PC-9 (cell line): Measurements from ENCODE around the gene TMPRSS5. TPM values are rescaled to one million over a fixed set of nuclear protein-coding genes. Genes with fewer than 3 reads are reported as not detected.
"Not testable (repeated sequence)": the region's sequence is repeated elsewhere in the genome, so short reads cannot be mapped to it uniquely, and the experiment has no call there.

Experiments used
- BruUV-seq: library from RNA; stranded (reverse); fragments of 400-500 nt; replicated peaks from 2 replicates; lab custom pipeline; 2021; lab: Mats Ljungman, UMichigan
- CTCF ChIA-PET: fragments of 300-600 bp; sonication (Branson Sonifier 250); formaldehyde crosslinking; loops from one replicate; lab custom pipeline; 2022; ENCODE audit warnings: antibody characterized with exemption; lab: Charles Lee
- POLR2A ChIA-PET: fragments of 300-600 bp; sonication (Branson Sonifier 250); formaldehyde crosslinking; loops from one replicate; lab custom pipeline; 2022; ENCODE audit warnings: antibody characterized with exemption; ENCODE audit not compliant: unreplicated experiment; lab: Charles Lee
- DNase-seq, 2 experiments: peaks; one replicate each; pipeline versions ENCODE4 v3.0.0 to v3.0.0-alpha.2; 2015 to 2022; ENCODE audit warnings: mixed read lengths in 1 of 2
- H2AFZ ChIP-seq: fragments of 200-600 bp; sonication (generic); 2 replicates; pipeline ENCODE4 v1.8.1; 2017; ENCODE audit warnings: antibody characterized with exemption
- H3F3A ChIP-seq: fragments of 200-600 bp; sonication (generic); 2 replicates; pipeline ENCODE4 v1.8.1; 2017; ENCODE audit warnings: antibody characterized with exemption, mild to moderate bottlenecking, low read depth; ENCODE audit not compliant: insufficient read depth
- H3K27ac ChIP-seq: fragments of 200-600 bp; sonication (generic); 2 replicates; pipeline ENCODE4 v1.6.1; 2016; ENCODE audit warnings: mixed run types
- H3K27me3 ChIP-seq: fragments of 200-600 bp; sonication (generic); 2 replicates; pipeline ENCODE4 v1.6.1; 2016; ENCODE audit warnings: low read depth, mixed run types; ENCODE audit not compliant: insufficient read depth
- H3K36me3 ChIP-seq: fragments of 200-600 bp; sonication (generic); 2 replicates; pipeline ENCODE4 v1.6.1; 2016; ENCODE audit warnings: low read depth, mixed run types
- H3K4me1 ChIP-seq: fragments of 200-600 bp; sonication (generic); replicated peaks from 2 replicates; pipeline ENCODE4 v1.6.1; 2016; ENCODE audit warnings: mixed run types; ENCODE audit not compliant: insufficient read depth
- H3K4me2 ChIP-seq: fragments of 200-600 bp; sonication (generic); 2 replicates; pipeline ENCODE4 v1.6.1; 2017; ENCODE audit warnings: mixed run types
- H3K4me3 ChIP-seq: fragments of 200-600 bp; sonication (generic); 2 replicates; pipeline ENCODE4 v1.6.1; 2016; ENCODE audit warnings: mixed run types
- H3K79me2 ChIP-seq: fragments of 200-600 bp; sonication (generic); 2 replicates; pipeline ENCODE4 v1.6.1; 2017; ENCODE audit warnings: low read depth, mixed run types
- H3K9me2 ChIP-seq: fragments of 200-600 bp; sonication (generic); 2 replicates; pipeline ENCODE4 v1.8.1; 2017; ENCODE audit warnings: mild to moderate bottlenecking; ENCODE audit not compliant: insufficient read depth
- H3K9me3 ChIP-seq: fragments of 200-600 bp; sonication (generic); 2 replicates; pipeline ENCODE4 v1.8.1; 2016; ENCODE audit warnings: low read depth; ENCODE audit not compliant: insufficient read depth
- H4K20me1 ChIP-seq: fragments of 200-600 bp; sonication (generic); 2 replicates; pipeline ENCODE4 v1.8.1; 2017; ENCODE audit not compliant: insufficient read depth
- CTCF ChIP-seq: fragments of 200-600 bp; sonication (generic); conservative IDR thresholded peaks from 2 replicates; pipeline ENCODE4 v1.6.1; 2017; ENCODE audit warnings: mixed run types, antibody characterized with exemption, mild to moderate bottlenecking, moderate library complexity
- EZH2 ChIP-seq: fragments of 200-600 bp; sonication (generic); IDR thresholded peaks from 2 replicates; pipeline ENCODE4 v1.8.0; 2017; ENCODE audit warnings: antibody characterized with exemption, low read depth
- intact Hi-C: fragments of 100-400 bp; cut with micrococcal nuclease; formaldehyde crosslinking; loops from one replicate; pipeline ENCODE4 v1.10.0; 2022; ENCODE audit not compliant: unreplicated experiment
- total RNA-seq: library from RNA; stranded (reverse); gene quantifications from 2 replicates; pipeline ENCODE4 v1.2.3, GENCODE V29; 2021

Gene TMPRSS5
- total RNA-seq, 1 experiment from 2014 or later = 0.83 TPM

- no peak for DNase-seq
- Histone ChIP-seq H3K9me2 (no peaks in the 10 kb centered on the region), H3K9me3 (no peaks in the 10 kb centered on the region), H4K20me1 (no peaks in the 10 kb centered on the region), H3K4me2 (no peak overlapping the region), H3K79me2 (no peaks in the 10 kb centered on the region), H3K27ac (no peak overlapping the region), H3K4me1 (no peaks in the 10 kb centered on the region), H3F3A (no peaks in the 10 kb centered on the region), H3K27me3 (no peaks in the 10 kb centered on the region), H3K36me3 (no peaks in the 10 kb centered on the region), H3K4me3 (no peak overlapping the region), H2AFZ (no peak overlapping the region)
- no TSS peak for BruUV-seq
- POLR2A ChIA-PET = no interaction called here
- intact Hi-C loops = no loop called here
- CTCF ChIA-PET = no interaction called here
- TF ChIP-seq EZH2 (no peak), CTCF (no peak)
Observed at GRCh38 chr11:113722221-113722620, 16.1 kb upstream of the TMPRSS5 start.

- no peak overlapping the region for H3K4me2 ChIP-seq
- ChIA-PET POLR2A (no interaction called here), CTCF (no interaction called here)
- no peak overlapping the region for H2AFZ ChIP-seq
- H3K4me3 ChIP-seq = no peak overlapping the region
- H3K4me1 ChIP-seq = no peaks in the 10 kb centered on the region
- H3K9me2 ChIP-seq = no peaks in the 10 kb centered on the region
- H3K36me3 ChIP-seq = no peaks in the 10 kb centered on the region
- intact Hi-C loops = no loop called here
- no peaks in the 10 kb centered on the region for H3F3A ChIP-seq
- H3K27me3 ChIP-seq = no peaks in the 10 kb centered on the region
- no peaks in the 10 kb centered on the region for H4K20me1 ChIP-seq
- H3K27ac ChIP-seq = no peak overlapping the region
- no TSS peak for BruUV-seq
- H3K79me2 ChIP-seq = no peaks in the 10 kb centered on the region
- TF ChIP-seq EZH2 = no peak
- no peak for TF ChIP-seq CTCF
- H3K9me3 ChIP-seq = no peaks in the 10 kb centered on the region
- DNase-seq = no peak
Observed at GRCh38 chr11:113721462-113722066, 15.5 kb upstream of the TMPRSS5 start.

- BruUV-seq, CTCF ChIA-PET, H3K27ac ChIP-seq: not testable (repeated sequence)
Observed at GRCh38 chr11:113720478-113720877, 14.4 kb upstream of the TMPRSS5 start.

More at GRCh38 chr11:113720478-113720877, 14.4 kb upstream of the TMPRSS5 start:
- H3K9me2 ChIP-seq, intact Hi-C loops, H3K79me2 ChIP-seq, H3K27me3 ChIP-seq, POLR2A ChIA-PET, H3K9me3 ChIP-seq, H3F3A ChIP-seq, H2AFZ ChIP-seq, H4K20me1 ChIP-seq, DNase-seq, H3K36me3 ChIP-seq, H3K4me1 ChIP-seq, H3K4me3 ChIP-seq, H3K4me2 ChIP-seq: not testable (repeated sequence)
